ENCODE measurements around the gene TPRN.

The TPRN gene

GRCh38 chr9:137228506-137228967 lies 28.0 kb upstream of the TPRN start:
- POLR2A ChIA-PET (ENCODE audit: low non-redundant PET): no interaction called here
- TF ChIP-seq, protein P1, sequence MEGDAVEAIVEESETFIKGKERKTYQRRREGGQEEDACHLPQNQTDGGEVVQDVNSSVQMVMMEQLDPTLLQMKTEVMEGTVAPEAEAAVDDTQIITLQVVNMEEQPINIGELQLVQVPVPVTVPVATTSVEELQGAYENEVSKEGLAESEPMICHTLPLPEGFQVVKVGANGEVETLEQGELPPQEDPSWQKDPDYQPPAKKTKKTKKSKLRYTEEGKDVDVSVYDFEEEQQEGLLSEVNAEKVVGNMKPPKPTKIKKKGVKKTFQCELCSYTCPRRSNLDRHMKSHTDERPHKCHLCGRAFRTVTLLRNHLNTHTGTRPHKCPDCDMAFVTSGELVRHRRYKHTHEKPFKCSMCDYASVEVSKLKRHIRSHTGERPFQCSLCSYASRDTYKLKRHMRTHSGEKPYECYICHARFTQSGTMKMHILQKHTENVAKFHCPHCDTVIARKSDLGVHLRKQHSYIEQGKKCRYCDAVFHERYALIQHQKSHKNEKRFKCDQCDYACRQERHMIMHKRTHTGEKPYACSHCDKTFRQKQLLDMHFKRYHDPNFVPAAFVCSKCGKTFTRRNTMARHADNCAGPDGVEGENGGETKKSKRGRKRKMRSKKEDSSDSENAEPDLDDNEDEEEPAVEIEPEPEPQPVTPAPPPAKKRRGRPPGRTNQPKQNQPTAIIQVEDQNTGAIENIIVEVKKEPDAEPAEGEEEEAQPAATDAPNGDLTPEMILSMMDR (conservative IDR thresholded peaks at IDR 0.05; ENCODE audit: low read depth): no peak
- CTCF ChIA-PET: interaction anchor here (0.6 to 3.3 kb wide), 7 partner anchors 8 to 113 kb away, joined by 3 to 37 read pairs (median 9); partner anchors contain the start of genes ANAPC2, DPP7 and SSNA1
- DNase-seq (ENCODE audit: low spot score): no peak
- H3K27ac ChIP-seq: peak overlapping the region; percentile 95

DNA sequence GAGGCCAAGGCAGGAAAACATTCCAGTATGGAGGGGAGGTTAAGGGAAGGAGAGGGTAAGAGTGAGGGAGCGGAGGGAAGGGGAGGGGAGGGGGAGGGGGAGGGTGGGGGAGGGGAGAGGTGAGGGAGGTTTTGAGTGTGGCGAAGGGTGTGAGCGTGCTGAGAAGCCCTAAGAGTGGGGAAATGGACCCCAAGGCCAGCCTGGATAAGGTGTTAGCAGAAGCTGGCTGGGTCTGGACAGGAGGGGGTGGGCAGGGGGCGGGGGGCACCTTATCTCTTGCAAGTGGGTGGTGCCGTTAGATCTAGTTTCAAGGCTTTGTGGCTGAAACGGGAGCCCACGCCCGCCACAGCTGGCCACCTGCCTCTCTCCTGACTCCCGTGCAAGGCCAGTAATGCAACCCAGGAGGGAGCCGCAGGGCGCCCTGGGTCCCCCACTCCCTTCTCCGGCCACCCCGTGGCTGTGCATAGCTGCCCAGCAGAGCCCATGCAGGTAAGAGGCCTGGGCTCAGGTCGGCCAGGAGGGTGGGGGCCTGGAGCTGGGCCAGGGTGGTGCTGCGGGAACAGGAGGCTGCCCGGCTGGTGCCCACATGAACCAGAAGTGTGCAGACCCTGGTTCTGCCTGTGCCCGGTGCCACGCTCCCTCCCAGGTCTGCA lies 27.4 kb upstream of the TPRN start:
- POLR2A ChIA-PET (ENCODE audit: low non-redundant PET): interaction anchor here (0.7 to 2.3 kb wide), 4 partner anchors 27 to 98 kb away, joined by 3 to 16 read pairs (median 4); partner anchors contain the start of genes ANAPC2, SSNA1 and TPRN
- TF ChIP-seq, protein P1 (conservative IDR thresholded peaks at IDR 0.05; ENCODE audit: low read depth): peak; percentile 24; the same call in 1 of the 2 replicates
- CTCF ChIA-PET: interaction anchor here (0.6 to 3.3 kb wide), 14 partner anchors 9 to 113 kb away, joined by 3 to 37 read pairs (median 10); partner anchors contain the start of genes ANAPC2, DPP7, SSNA1 and TPRN
- no peak for DNase-seq (ENCODE audit: low spot score)
- H3K27ac ChIP-seq: peak overlapping the region; percentile 95

DNA sequence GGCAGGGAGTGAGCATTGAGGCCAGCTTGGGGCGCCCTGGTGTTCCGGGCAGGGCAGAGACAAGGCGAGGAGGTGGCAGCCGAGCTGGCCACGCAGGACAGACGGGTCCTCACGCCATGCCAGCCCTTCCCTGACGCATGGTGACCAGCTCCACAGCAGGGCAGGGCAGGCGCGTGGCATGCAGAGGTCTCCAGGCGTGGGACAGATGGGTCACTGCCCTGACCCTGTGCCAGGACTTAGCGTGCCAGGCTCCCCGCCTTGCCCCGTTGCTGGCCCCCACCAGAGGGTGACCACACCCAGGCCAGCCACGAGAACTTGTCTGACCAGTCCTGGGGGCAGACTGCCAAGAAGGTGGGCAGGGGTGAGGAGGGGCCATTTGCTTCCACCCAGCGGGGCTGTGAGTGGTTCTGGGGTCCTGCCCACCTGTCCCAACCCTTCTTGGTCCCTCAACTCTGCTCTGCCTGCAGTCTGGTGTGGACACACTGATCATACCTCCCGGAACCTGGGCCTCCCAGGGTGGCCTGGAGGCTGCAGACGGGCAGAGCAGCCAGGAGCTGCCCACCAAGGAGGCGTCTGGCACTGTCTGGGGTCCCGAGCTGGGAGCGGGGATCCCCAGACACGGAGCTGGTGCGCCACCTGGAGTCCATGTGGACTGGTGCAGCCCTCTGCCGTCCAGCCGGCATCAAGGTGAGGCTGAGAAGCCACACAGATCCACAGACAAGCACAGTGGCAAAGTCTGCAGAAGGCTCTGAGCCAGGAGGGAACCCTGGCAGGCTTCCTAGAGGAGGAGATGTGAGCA lies 26.7 kb upstream of the TPRN start, which contains the start of gene RNF224:
Gene RNF224 (plus strand): TSS at position 449 of the 799 bp plus-strand sequence. CDS start 834 bp downstream, outside the sequence.
- CTCF ChIA-PET: interaction anchor here (0.5 to 3.3 kb wide), 30 partner anchors 8 to 472 kb away, joined by 3 to 37 read pairs (median 5); partner anchors contain the start of genes ANAPC2, DPP7, SSNA1 and TPRN
- POLR2A ChIA-PET (ENCODE audit: low non-redundant PET): interaction anchor here (0.6 to 2.3 kb wide), 10 partner anchors 10 to 140 kb away, joined by 3 to 16 read pairs (median 4); partner anchors contain the start of genes ANAPC2, MAN1B1, SSNA1 and TPRN
- TF ChIP-seq, protein P1 (conservative IDR thresholded peaks at IDR 0.05; ENCODE audit: low read depth): peak; percentile 99
- H3K27ac ChIP-seq: peak within 1 kb of the TSS; percentile 95
- peak; percentile 88 for DNase-seq (ENCODE audit: low spot score)

DNA sequence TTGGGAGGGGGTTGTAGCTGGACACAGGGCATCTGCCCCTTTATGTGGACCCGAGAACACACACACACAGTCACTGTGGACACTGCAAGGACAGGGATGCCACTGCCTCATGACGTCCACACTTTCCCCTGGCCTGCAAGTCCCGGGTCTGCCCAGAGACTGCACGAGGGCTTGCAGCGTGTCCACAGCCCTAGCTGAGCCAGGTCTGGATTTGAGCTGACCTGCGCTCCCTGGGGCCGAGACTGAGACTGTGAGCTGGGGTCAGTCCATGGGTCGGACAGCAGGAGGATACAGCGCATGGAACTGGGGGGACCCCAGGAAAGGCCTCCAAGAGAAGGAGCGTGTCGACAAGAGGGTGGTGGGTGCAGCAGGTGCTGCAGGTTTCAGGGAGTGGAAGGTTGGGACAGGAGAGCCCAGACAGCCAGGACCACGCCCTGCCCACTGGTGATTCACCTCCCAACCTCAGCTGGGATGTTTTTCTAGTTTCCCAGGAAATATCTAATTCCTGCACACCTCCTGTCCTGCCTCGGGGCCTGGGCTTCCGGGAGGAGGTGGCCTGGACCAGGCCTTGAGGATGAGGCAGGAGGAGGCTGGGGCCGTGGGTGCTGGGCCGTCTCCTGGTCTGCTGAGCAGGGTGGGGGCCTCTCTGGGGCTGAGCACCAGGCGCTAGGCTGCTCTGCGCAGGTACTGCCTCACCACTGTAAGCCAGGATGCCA lies 26.0 kb upstream of the TPRN start:
- ChIA-PET CTCF (interaction anchor here (0.6 to 3.3 kb wide), 21 partner anchors 9 to 473 kb away, joined by 3 to 37 read pairs (median 5); partner anchors contain the start of genes ANAPC2, SSNA1 and TPRN), POLR2A (ENCODE audit: low non-redundant PET) (interaction anchor here (0.6 to 2.3 kb wide), 8 partner anchors 10 to 140 kb away, joined by 3 to 16 read pairs (median 4); partner anchors contain the start of genes ANAPC2, MAN1B1 and SSNA1)
- peak; percentile 91 for DNase-seq (ENCODE audit: low spot score)
- TF ChIP-seq, protein P1 (conservative IDR thresholded peaks at IDR 0.05; ENCODE audit: low read depth): no peak
- H3K27ac ChIP-seq: peak overlapping the region; percentile 95

GRCh38 chr9:137225699-137226331 lies 25.3 kb upstream of the TPRN start:
- peak overlapping the region; percentile 95 for H3K27ac ChIP-seq
- ChIA-PET CTCF (interaction anchor here (0.6 to 3.3 kb wide), 12 partner anchors 9 to 458 kb away, joined by 3 to 37 read pairs (median 8); partner anchors contain the start of genes ANAPC2, SSNA1 and TPRN), POLR2A (ENCODE audit: low non-redundant PET) (interaction anchor here (1.0 to 2.3 kb wide), 5 partner anchors 9 to 96 kb away, joined by 3 to 16 read pairs (median 4); partner anchors contain the start of genes ANAPC2 and SSNA1)
- DNase-seq (ENCODE audit: low spot score): no peak
- TF ChIP-seq, protein P1 (conservative IDR thresholded peaks at IDR 0.05; ENCODE audit: low read depth): no peak
